GM12878 (cell line): ENCODE results near the gene FAM9A. TPM values are rescaled to one million over a fixed set of nuclear protein-coding genes. Genes with fewer than 3 reads are reported as not detected.

Source experiments
- ATAC-seq: fragments of 200-7000 bp; cut with Tn5 transposase; 3 replicates; pipeline ENCODE4 v1.9.1; 2020; ENCODE audit warnings: mild to moderate bottlenecking, moderate library complexity
- BruUV-seq: library from RNA; stranded (reverse); fragments of 400-500 nt; replicated peaks from 2 replicates; lab custom pipeline; 2021; lab: Mats Ljungman, UMichigan
- CTCF ChIA-PET: fragments of 300-600 bp; sonication (Branson Sonifier 250); formaldehyde crosslinking; extraction: SDS; loops from one replicate; lab custom pipeline; 2021; ENCODE audit warnings: inconsistent platforms; lab: Yijun Ruan, JAX
- POLR2A ChIA-PET: fragments of 350-600 bp; formaldehyde crosslinking; extraction: SDS; loops from one replicate; lab custom pipeline; 2021; ENCODE audit warnings: inconsistent platforms; lab: Charles Lee
- RAD21 ChIA-PET: fragments of 300-600 bp; sonication (Branson Sonifier 250); formaldehyde crosslinking; loops from one replicate; lab custom pipeline; 2023; ENCODE audit warnings: antibody characterized with exemption; ENCODE audit not compliant: unreplicated experiment; lab: Charles Lee
- SMC1A ChIA-PET: fragments of 300-600 bp; sonication (Branson Sonifier 250); formaldehyde crosslinking; loops from one replicate; lab custom pipeline; 2023; ENCODE audit not compliant: unreplicated experiment, uncharacterized antibody; lab: Charles Lee
- DNase-seq: peaks from one replicate; pipeline ENCODE4 v3.0.0-alpha.2; 2011; ENCODE audit warnings: low read depth, low spot score
- FAIRE-seq: peaks from 3 replicates; lab custom pipeline; 2011; peaks lifted over from hg19 to GRCh38; lab: Jason Lieb, UNC
- H2AFZ ChIP-seq: 2 replicates; pipeline ENCODE4 v1.6.0; 2011; ENCODE audit warnings: low read depth, low read length, control low read depth; ENCODE audit not compliant: control insufficient read depth
- H3K27ac ChIP-seq: 2 replicates; pipeline ENCODE4 v1.5.1; 2011; ENCODE audit warnings: control low read depth; ENCODE audit not compliant: control insufficient read depth, insufficient read depth
- H3K27me3 ChIP-seq, 2 experiments: replicated peaks in 1 of 2; 2 replicates each; pipeline versions ENCODE4 v1.6.0 to v1.6.1; 2011; ENCODE audit warnings: low read length in 1 of 2; ENCODE audit not compliant: control insufficient read depth in 2 of 2, insufficient read depth in 2 of 2
- H3K36me3 ChIP-seq, 2 experiments: 2 replicates each; pipeline ENCODE4 v1.5.1; 2011; ENCODE audit warnings: low read length in 1 of 2; ENCODE audit not compliant: control insufficient read depth in 2 of 2, insufficient read depth in 2 of 2
- H3K4me1 ChIP-seq: 2 replicates; pipeline ENCODE4 v1.6.1; 2011; ENCODE audit warnings: mild to moderate bottlenecking, low read length, moderate library complexity, mixed read lengths; ENCODE audit not compliant: control insufficient read depth, insufficient read depth
- H3K4me2 ChIP-seq: 2 replicates; pipeline ENCODE4 v1.6.0; 2011; ENCODE audit warnings: control low read depth; ENCODE audit not compliant: control insufficient read depth, insufficient read depth
- H3K4me3 ChIP-seq: fragments of 200-600 bp; sonication (generic); 2 replicates; pipeline ENCODE4 v1.5.1; 2016
- H3K79me2 ChIP-seq: 2 replicates; pipeline ENCODE4 v1.6.0; 2011; ENCODE audit warnings: low read length; ENCODE audit not compliant: control insufficient read depth, insufficient read depth
- H3K9ac ChIP-seq: 2 replicates; pipeline ENCODE4 v1.8.0; 2011; ENCODE audit warnings: low read length, control low read depth, mixed read lengths; ENCODE audit not compliant: control insufficient read depth, insufficient read depth
- H3K9me3 ChIP-seq: replicated peaks from 3 replicates; pipeline ENCODE4 v1.5.1; 2011; ENCODE audit warnings: mild to moderate bottlenecking, low read length; ENCODE audit not compliant: control insufficient read depth, insufficient read depth
- H4K20me1 ChIP-seq: 2 replicates; pipeline ENCODE4 v1.6.0; 2011; ENCODE audit not compliant: control insufficient read depth, insufficient read depth
- IKZF2 ChIP-seq, 2 experiments: fragments of 450-650 bp; IDR thresholded peaks; 2 replicates each; pipeline ENCODE4 v1.6.1; 2017; ENCODE audit warnings: mild to moderate bottlenecking in 2 of 2, moderate library complexity in 2 of 2
- IRF4 ChIP-seq: IDR thresholded peaks from 2 replicates; pipeline ENCODE4 v1.6.1; 2011; ENCODE audit warnings: low read depth, low read length
- WGBS: methylation state at CpG from one replicate; pipeline ENCODE4 v1.1.6; 2016; ENCODE audit warnings: low lambda C conversion rate; ENCODE audit not compliant: insufficient replicate concordance, insufficient coverage; ENCODE audit errors: missing lambda C conversion rate; 5-methylcytosine and 5-hydroxymethylcytosine counted together
- in situ Hi-C: fragments of 300-500 bp; cut with MboI; formaldehyde crosslinking; loops from 9 replicates; pipeline ENCODE4 v1.14.3; 2018; ENCODE audit warnings: mixed read lengths
- intact Hi-C: fragments of 100-400 bp; cut with micrococcal nuclease; formaldehyde crosslinking; loops from one replicate; pipeline ENCODE4 v1.14.2; 2022; ENCODE audit not compliant: unreplicated experiment
- polyA plus RNA-seq, 11 experiments: library from polyadenylated mRNA; depleted of rRNA in 4 of 11; unstranded in 6 of 11; stranded (reverse) in 5 of 11; fragments of >200 nt; fragmentation: Nextera tagmentation in 4 of 11; fragmentation: Illumina TruSeq in 1 of 11; extraction: Ambion mirVana in 4 of 11; extraction: Trizol in 1 of 11; gene quantifications; 1 replicate in 1 of 11; 2 replicates in 10 of 11; pipeline versions ENCODE4 v1.2.1 to v1.2.3, GENCODE V29; 2011 to 2016; ENCODE audit warnings: inconsistent platforms in 2 of 11, missing spikeins in 2 of 11, low read depth in 1 of 11
- total RNA-seq, 4 experiments: library from RNA; depleted of rRNA in 3 of 4; stranded (reverse); fragments of >200 nt in 3 of 4; fragmentation: Illumina TruSeq in 1 of 4; extraction: Trizol in 1 of 4; gene quantifications; 2 replicates each; pipeline versions ENCODE4 v1.2.1 to v1.2.3, GENCODE V29; 2013 to 2021
- TF ChIP-seq, protein P1 (sequence below): fragments of 450-650 bp; formaldehyde crosslinking; IDR thresholded peaks from 2 replicates; pipeline ENCODE4 v1.5.0; 2022; ENCODE audit warnings: mild to moderate bottlenecking, missing genetic modification characterization

The FAM9A gene
- total and polyA plus RNA-seq, 10 of the 15 experiments (the other 5 are each of a cell fraction or from before 2014, with no cell fraction given) = not detected

DNA sequence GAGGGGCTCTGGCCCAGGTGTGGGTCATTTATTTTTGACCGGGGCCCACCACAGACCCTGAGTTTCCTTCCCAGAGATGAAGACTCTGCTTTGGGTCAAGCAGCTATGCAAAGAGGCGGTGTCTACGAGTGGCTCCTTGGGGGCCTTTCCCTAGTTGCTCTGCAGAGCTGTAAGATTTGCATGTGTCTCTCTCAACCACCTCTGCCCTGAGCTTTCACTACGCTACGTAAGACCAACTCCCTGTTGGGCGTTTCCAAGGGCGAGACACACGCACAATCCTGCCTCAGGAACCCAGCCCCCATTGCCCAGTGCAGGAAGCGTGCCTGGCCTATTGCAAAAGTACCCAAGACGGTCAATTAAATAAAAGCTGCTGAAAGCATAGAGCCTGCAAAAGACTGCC, 59.2 kb downstream of the FAM9A start:
- Histone ChIP-seq H3K9ac (no peak overlapping the region), H3K36me3 (no peaks in the 10 kb centered on the region), H4K20me1 (no peaks in the 10 kb centered on the region), H3K4me2 (no peak overlapping the region), H2AFZ (no peak overlapping the region), H3K9me3 (no peaks in the 10 kb centered on the region)
- intact Hi-C loops (no loop called here), in situ Hi-C loops (no loop called here)
- ChIA-PET RAD21 (interaction anchor here (0.6 to 1.0 kb wide), 3 partner anchors 48 to 377 kb away, joined by 3 to 4 read pairs (median 3); no protein-coding TSS in a partner anchor), SMC1A (interaction anchor here (1.0 to 1.5 kb wide), 2 partner anchors 8 to 72 kb away, joined by 3 to 6 read pairs; no protein-coding TSS in a partner anchor), POLR2A (no interaction called here), CTCF (interaction anchor here (0.6 to 3.3 kb wide), 13 partner anchors 9 to 1955 kb away, joined by 3 to 14 read pairs (median 4); no protein-coding TSS in a partner anchor)
- DNase-seq (no peak), FAIRE-seq (no peak)
- no TSS peak for BruUV-seq
- TF ChIP-seq IRF4 = no peak
- TF ChIP-seq, protein P1, sequence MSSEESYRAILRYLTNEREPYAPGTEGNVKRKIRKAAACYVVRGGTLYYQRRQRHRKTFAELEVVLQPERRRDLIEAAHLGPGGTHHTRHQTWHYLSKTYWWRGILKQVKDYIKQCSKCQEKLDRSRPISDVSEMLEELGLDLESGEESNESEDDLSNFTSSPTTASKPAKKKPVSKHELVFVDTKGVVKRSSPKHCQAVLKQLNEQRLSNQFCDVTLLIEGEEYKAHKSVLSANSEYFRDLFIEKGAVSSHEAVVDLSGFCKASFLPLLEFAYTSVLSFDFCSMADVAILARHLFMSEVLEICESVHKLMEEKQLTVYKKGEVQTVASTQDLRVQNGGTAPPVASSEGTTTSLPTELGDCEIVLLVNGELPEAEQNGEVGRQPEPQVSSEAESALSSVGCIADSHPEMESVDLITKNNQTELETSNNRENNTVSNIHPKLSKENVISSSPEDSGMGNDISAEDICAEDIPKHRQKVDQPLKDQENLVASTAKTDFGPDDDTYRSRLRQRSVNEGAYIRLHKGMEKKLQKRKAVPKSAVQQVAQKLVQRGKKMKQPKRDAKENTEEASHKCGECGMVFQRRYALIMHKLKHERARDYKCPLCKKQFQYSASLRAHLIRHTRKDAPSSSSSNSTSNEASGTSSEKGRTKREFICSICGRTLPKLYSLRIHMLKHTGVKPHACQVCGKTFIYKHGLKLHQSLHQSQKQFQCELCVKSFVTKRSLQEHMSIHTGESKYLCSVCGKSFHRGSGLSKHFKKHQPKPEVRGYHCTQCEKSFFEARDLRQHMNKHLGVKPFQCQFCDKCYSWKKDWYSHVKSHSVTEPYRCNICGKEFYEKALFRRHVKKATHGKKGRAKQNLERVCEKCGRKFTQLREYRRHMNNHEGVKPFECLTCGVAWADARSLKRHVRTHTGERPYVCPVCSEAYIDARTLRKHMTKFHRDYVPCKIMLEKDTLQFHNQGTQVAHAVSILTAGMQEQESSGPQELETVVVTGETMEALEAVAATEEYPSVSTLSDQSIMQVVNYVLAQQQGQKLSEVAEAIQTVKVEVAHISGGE (CRISPR knock-in tag) = no peak
- TF ChIP-seq IKZF2 (IDR thresholded peaks at IDR 0.05) = no peak
- TF ChIP-seq, all 136 proteins: peak for 0
- peak; percentile 54 for ATAC-seq
- WGBS = 10% methylated on average over 10 of the region's 10 CpGs
- H3K4me3 ChIP-seq = no peak overlapping the region
- H3K27ac ChIP-seq = no peak overlapping the region
- no peaks in the 10 kb centered on the region for H3K79me2 ChIP-seq
- H3K27me3 ChIP-seq = no peaks in the 10 kb centered on the region
- H3K4me1 ChIP-seq = no peaks in the 10 kb centered on the region

Other genes with a start within 250 kb of the FAM9A start
- not detected in 2 replicates for gene ANOS1, start 69.2 kb downstream of the FAM9A start, total RNA-seq (2014; rRNA removed)
- gene ANOS1, start 69.2 kb downstream of the FAM9A start, total RNA-seq (2014; rRNA removed; fragmentation: Illumina TruSeq; extraction: Trizol) = not detected in 2 replicates
- gene ANOS1, start 69.2 kb downstream of the FAM9A start, total RNA-seq (2021) = 0.05 and 0.08 TPM in 2 replicates
- gene ANOS1, start 69.2 kb downstream of the FAM9A start, polyA plus RNA-seq (2011; rRNA removed) = 4.0 and 5.3 TPM in 2 replicates
- 0.01 and 0.02 TPM in 2 replicates for gene ANOS1, start 69.2 kb downstream of the FAM9A start, polyA plus RNA-seq (2014; fragmentation: Illumina TruSeq; extraction: Trizol)
- gene ANOS1, start 69.2 kb downstream of the FAM9A start, polyA plus RNA-seq (2014; fragmentation: Nextera tagmentation; extraction: Ambion mirVana) = under 1 TPM in 1 of 2 experiments, not detected in 1; under 0.01 TPM
- 0.01 and 0.03 TPM in 2 replicates for gene ANOS1, start 69.2 kb downstream of the FAM9A start, polyA plus RNA-seq (2014; rRNA removed)
- under 1 TPM; 0.03 to 0.11 TPM for gene ANOS1, start 69.2 kb downstream of the FAM9A start, polyA plus RNA-seq (2016; fragmentation: Nextera tagmentation; extraction: Ambion mirVana)
- not detected in 2 replicates for gene FAM9B, start 232.7 kb upstream of the FAM9A start, total RNA-seq (2014; rRNA removed)
- gene FAM9B, start 232.7 kb upstream of the FAM9A start, total RNA-seq (2014; rRNA removed; fragmentation: Illumina TruSeq; extraction: Trizol) = not detected in 2 replicates
- not detected in 2 replicates for gene FAM9B, start 232.7 kb upstream of the FAM9A start, total RNA-seq (2021)
- gene FAM9B, start 232.7 kb upstream of the FAM9A start, polyA plus RNA-seq (2011; rRNA removed) = not detected in 2 replicates
- not detected in 2 replicates for gene FAM9B, start 232.7 kb upstream of the FAM9A start, polyA plus RNA-seq (2014; fragmentation: Illumina TruSeq; extraction: Trizol)
- gene FAM9B, start 232.7 kb upstream of the FAM9A start, polyA plus RNA-seq (2014; fragmentation: Nextera tagmentation; extraction: Ambion mirVana) = not detected
- gene FAM9B, start 232.7 kb upstream of the FAM9A start, polyA plus RNA-seq (2014; rRNA removed) = not detected in 2 replicates
- gene FAM9B, start 232.7 kb upstream of the FAM9A start, polyA plus RNA-seq (2016; fragmentation: Nextera tagmentation; extraction: Ambion mirVana) = not detected